ENCODE measurements around the gene TRA2B.

- TF ChIP-seq ZNF121 (CRISPR knock-in tag; IDR thresholded peaks at IDR 0.05) (no peak), CTCF (IDR thresholded peaks at IDR 0.05) (no peak), ATF2 (CRISPR knock-in tag; IDR thresholded peaks at IDR 0.05; ENCODE audit: borderline replicate concordance, low read depth) (no peak), ZNF219 (CRISPR knock-in tag; IDR thresholded peaks at IDR 0.05; ENCODE audit: borderline replicate concordance) (no peak), GABPB1 (CRISPR knock-in tag; IDR thresholded peaks at IDR 0.05) (no peak), ZNF416 (CRISPR knock-in tag; IDR thresholded peaks at IDR 0.05) (no peak), NR1H2 (CRISPR knock-in tag; IDR thresholded peaks at IDR 0.05) (no peak), ZNF281 (CRISPR knock-in tag; IDR thresholded peaks at IDR 0.05) (no peak), MYBL2 (CRISPR knock-in tag; IDR thresholded peaks at IDR 0.05) (no peak), NR3C1 (CRISPR knock-in tag; conservative IDR thresholded peaks at IDR 0.05; ENCODE audit: low read depth) (no peak), TEAD4 (CRISPR knock-in tag; IDR thresholded peaks at IDR 0.05) (no peak)
Measured at GRCh38 chr3:185912512-185912911, 25.3 kb downstream of the TRA2B start.
